Keratinocyte (primary cell): Measurements from ENCODE around the gene EID3.

Source experiments
- CTCF ChIP-seq, 3 experiments: IDR thresholded peaks in 1 of 3; conservative IDR thresholded peaks in 1 of 3; optimal IDR thresholded peaks in 1 of 3; 2 replicates in 2 of 3; 3 replicates in 1 of 3; pipeline versions ENCODE3 to v1.5.1; 2011; ENCODE audit warnings: low read length in 3 of 3, mild to moderate bottlenecking in 3 of 3, moderate library complexity in 2 of 3, control low read depth in 1 of 3, inconsistent platforms in 1 of 3; ENCODE audit not compliant: insufficient read depth in 2 of 3; ENCODE audit errors: extremely low read depth in 1 of 3
- EZH2 ChIP-seq: IDR thresholded peaks from one replicate; pipeline ENCODE4 v1.6.1; 2012; ENCODE audit warnings: inconsistent platforms, mild to moderate bottlenecking, low read length, moderate library complexity

GRCh38 chr12:104340925-104341611 is 37.5 kb downstream of the EID3 start:
- no peak for TF ChIP-seq CTCF (optimal IDR thresholded peaks at IDR 0.05 in 1 of 3, IDR thresholded peaks at IDR 0.05 in 1 of 3, conservative IDR thresholded peaks at IDR 0.05 in 1 of 3; ENCODE audit: extremely low read depth in 1 of 3, insufficient read depth in 2 of 3, low read length in 3 of 3)
- no peak for TF ChIP-seq EZH2
